Hypothalamus (tissue), 51 donors: Measurements from ENCODE around the gene IQCK.

Source experiments
- DNase-seq, 51 donors: peaks; one replicate each; lab custom pipeline; 2025; lab: John Stamatoyannopoulos, UW

Gene IQCK

DNA sequence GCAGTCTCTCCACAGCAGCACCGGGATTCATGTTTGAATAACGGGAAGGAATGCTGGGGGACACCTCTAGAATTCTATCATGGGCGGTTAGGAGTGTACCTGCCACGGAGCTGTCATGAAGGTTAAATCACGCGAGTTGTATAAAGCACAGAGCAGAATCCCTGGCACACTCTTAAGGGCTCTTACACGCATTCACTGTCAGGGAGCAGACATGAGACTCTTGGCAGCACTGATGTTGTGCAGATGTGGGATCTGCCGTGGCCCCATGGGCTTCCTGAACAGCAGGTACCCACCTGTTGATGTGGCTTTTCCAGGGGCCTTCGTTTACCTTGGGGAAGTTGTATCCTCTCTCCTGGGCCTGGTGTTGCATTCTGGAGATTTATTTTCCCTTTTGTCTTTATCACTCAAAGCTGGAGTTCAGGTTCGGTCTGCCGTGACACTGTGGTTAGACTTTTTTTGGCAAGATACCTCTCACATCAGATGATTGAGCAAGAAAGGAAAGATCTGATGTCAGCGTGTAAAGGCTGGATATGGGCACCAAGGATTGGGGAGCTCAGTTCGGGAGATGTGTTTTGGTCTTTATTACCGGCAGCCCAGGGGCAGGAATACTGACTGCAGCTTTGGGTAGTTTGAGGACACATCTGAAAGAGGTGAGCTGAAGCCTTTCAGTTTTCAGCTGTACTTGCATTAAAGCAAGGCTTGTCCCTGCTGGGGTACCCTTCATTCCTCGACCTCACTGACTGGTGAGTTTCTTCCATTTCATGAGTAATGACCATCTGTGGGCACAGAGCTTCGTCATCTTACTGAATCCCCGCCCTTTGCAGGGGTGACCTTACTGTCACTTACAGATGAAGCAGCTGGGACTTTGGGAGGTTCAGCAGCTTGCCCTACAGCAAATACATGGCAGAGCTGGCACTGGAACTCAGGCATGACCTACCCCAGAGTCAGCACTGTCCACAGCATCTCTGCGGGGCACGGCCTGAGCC is 19.3 kb upstream of the IQCK start:
- DNase-seq: no peak

DNA sequence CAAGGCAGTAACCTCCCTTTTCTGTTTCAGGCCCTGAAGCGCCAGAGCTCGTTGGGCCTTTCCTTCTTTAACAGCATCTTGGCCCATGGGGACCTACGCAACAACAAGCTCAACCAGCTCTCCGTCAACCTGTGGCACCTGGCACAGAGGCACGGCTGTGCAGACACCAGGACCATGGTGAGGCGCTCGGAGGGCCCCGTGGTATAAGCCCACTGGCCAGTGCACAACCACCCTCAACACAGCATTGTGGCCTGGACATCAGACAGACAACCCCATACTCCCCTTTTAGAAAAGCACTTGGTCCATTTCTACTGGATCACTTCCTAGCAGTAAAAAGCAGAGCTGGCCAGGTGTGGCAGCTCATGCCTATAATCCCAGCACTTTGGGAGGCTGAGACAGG is 18.6 kb upstream of the IQCK start:
- no peak for DNase-seq

DNA sequence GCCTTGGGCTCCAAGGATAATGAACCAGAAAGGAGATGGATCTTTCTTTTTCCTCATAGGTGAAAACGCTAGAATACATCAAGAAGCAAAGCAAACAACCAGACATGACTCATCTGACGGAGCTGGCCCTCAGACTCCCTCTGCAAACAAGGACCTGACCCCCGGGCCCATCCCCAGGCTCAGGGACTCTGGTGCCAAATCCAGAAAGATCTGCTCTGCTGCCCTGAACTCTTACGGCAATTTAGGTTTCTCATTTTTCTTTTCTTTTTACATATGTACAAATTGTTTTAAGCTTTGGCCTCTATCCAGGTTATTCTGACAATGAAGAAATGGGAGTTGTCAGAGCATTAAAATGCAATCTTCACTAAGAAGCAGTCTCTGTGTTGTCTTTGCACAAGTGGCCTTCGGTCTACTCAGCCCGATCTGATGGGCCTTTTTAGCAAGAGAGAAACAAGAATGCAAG is 17.7 kb upstream of the IQCK start:
- DNase-seq: peak in 3 of 51 donors; percentile 8 to 26 (median 15)

- DNase-seq: no peak
These were observed 17.0 kb upstream of the IQCK start for GRCh38 chr16:19701091-19701490.

- no peak for DNase-seq
These were observed 14.7 kb upstream of the IQCK start for GRCh38 chr16:19703172-19703889.

- DNase-seq: no peak
These were observed 13.5 kb upstream of the IQCK start for GRCh38 chr16:19704321-19705145.

GRCh38 chr16:19705146-19705501 is 12.9 kb upstream of the IQCK start:
- DNase-seq: no peak

GRCh38 chr16:19705843-19706242 is 12.2 kb upstream of the IQCK start:
- DNase-seq: no peak

- no peak for DNase-seq
These were observed 11.2 kb upstream of the IQCK start for GRCh38 chr16:19706846-19707245.

DNA sequence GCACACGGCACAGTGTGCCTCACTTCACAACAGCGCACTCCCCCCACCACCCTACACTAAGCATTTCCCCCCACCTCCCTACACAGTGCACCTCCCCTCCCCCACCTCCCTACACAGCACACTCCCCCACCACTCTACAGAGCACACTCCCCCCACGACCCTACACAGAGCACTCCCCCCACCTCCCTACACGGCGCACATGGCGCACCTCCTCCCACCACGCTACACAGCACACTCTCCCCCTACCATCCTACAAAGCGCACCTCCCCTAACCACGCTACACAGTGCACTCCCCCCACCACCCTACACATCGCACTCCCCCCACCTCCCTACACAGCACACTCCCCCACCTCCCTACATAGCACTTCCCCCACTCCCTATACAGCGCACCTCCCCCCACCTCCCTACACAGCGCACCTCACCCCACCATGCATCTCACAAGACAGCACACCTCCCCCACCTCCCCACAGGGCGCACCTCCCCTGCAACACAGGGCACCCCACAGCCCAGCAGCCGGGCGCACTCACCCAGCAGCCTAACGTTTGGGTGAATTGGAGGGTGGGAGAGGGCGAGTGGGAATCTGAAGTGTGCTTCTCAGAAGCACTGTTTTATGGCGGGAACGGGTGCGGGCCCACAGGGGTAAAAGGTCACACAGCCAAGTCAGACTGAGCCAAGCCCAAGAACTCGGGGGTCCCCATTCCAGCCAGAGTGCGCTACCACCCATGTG is 10.3 kb upstream of the IQCK start:
- DNase-seq: no peak

DNA sequence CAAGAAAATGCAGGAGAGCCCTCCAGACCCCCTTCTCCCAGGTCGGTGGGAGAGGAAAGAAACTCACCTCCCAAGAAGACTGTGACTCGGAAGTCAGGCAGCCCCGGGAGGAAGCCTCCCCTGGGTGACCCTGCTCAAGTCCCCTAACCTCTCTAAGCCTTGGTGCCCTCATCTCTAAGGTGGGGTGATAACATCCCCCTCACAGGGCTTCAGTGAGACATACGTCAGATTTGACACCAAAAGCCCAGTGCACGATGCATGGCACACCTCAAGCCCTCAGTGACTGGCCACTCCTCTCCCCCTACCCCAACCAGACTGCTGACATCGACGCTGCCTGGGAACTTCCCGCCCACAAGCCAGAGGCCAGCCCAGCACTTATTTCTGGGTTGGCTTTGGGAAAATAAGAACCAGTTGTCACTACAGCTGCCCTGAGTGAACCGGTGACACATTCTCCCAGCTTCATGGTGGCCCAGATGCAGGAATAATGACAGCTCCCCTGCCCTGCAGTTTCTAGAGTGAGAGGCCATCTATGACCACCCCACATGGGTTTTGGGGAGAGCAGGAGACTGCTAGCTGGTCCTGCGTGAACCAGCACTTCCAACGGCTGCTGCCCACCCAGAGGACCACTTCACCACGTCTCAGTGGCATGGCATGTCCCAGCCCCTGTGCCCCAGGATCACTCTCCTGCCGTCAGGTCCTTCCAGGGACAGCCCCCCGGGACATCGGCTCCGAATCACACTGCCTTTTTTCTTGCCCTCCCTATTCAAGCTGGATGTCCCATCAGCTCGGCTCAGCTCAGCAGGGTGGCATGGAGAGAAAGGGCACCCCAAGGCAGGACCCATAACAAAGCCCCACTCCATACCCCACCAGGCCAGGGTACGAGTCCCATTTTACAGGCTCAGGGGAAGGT is 9.5 kb upstream of the IQCK start:
- no peak for DNase-seq

- no peak for DNase-seq
These were observed 8.5 kb upstream of the IQCK start for GRCh38 chr16:19709381-19710136.

- DNase-seq: no peak
These were observed 7.7 kb upstream of the IQCK start for GRCh38 chr16:19710191-19710908.

GRCh38 chr16:19710991-19711545 is 7.0 kb upstream of the IQCK start:
- DNase-seq: no peak

DNA sequence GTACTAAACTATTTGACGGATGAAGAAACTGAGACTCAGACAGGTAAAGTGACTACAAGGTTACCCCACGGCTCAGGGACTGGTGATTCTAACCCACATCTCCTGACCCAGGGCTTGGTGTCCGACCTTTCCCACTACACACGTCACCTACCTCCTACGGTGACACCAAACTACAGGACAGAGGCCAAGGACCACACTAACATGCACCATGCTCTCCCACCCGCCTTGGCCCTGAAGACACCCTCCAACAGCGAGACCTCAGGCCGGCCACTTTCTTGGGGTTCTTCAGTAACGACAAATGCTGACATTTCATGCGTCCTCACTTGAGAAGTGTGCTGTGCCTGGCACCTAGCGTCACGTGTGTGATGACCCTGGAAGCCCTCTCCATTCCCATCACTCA is 6.4 kb upstream of the IQCK start:
- no peak for DNase-seq

DNA sequence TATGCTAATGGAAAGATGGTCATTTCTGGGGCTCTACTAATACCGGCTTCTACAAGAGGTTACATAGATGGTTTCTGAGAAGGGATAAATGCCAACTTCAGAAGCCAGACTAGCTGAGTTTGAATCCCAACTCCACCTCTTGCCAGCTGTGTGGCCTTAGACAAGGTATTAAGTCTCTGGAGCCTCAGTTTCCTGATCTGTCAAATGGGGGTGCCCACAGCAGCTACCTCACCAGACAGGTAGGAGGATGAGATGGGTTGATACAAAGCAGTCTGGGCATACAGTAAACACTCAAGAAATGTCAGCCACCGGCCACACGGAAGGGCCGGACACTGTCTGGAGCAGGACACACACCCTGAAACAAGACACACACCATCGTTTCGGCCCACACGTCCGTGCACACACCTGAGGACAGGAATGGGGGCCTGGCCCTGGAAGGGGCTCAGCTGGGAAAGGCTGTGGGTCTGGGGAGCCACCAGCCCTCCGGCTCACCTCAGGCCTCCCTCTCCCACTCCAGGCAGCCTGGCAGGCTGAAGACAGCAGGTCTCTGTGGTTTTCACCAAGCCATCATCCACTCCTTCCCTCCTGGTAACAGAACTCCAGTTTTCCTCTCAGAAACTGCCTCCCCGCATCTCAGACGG is 5.5 kb upstream of the IQCK start:
- DNase-seq: no peak

- no peak for DNase-seq
These were observed 4.4 kb upstream of the IQCK start for GRCh38 chr16:19713697-19714096.
